Heart right ventricle (tissue), 16 donors: ENCODE data around the gene MAPKAP1. TPM values are rescaled to one million over a fixed set of nuclear protein-coding genes. Genes with fewer than 3 reads are reported as not detected.

ENCODE experiments used
- ATAC-seq, 8 donors: fragments of 200-7000 bp; cut with Tn5 transposase; one replicate each; pipeline ENCODE4 v1.9.1; 2020; ENCODE audit warnings: mild to moderate bottlenecking in 8 of 8, moderate library complexity in 8 of 8, moderate number of reproducible peaks in 1 of 8
- DNase-seq, 2 donors: peaks; one replicate each; pipeline ENCODE4 v3.0.0-alpha.2; 2020
- H3K27ac ChIP-seq, 10 donors: fragments of 200-600 bp; sonication (generic) in 2 of 10; one replicate each; pipeline versions ENCODE4 v1.5.0 to v1.8.0; 2020 to 2022; ENCODE audit warnings: mild to moderate bottlenecking in 3 of 10
- H3K27me3 ChIP-seq, 7 donors: fragments of 200-600 bp; one replicate each; pipeline ENCODE4 v1.8.0; 2021 to 2022; ENCODE audit warnings: mild to moderate bottlenecking in 2 of 7
- H3K36me3 ChIP-seq, 9 donors: fragments of 200-600 bp; sonication (generic) in 1 of 9; one replicate each; pipeline versions ENCODE4 v1.5.0 to v1.8.0; 2020 to 2022; ENCODE audit warnings: mild to moderate bottlenecking in 2 of 9
- H3K4me1 ChIP-seq, 9 donors: fragments of 200-600 bp; sonication (generic) in 1 of 9; one replicate each; pipeline versions ENCODE4 v1.5.0 to v1.8.0; 2020 to 2022; ENCODE audit warnings: mild to moderate bottlenecking in 4 of 9
- H3K4me3 ChIP-seq, 10 donors: fragments of 200-600 bp; sonication (generic) in 2 of 10; one replicate each; pipeline versions ENCODE4 v1.5.0 to v1.8.0; 2020 to 2022; ENCODE audit warnings: mild to moderate bottlenecking in 7 of 10, moderate library complexity in 2 of 10
- H3K9me3 ChIP-seq, 11 donors: fragments of 200-600 bp in 10 of 11; sonication (generic) in 2 of 11; one replicate each; pipeline versions ENCODE4 v1.5.0 to v1.8.0; 2013 to 2022; ENCODE audit warnings: mild to moderate bottlenecking in 2 of 11, control low read depth in 1 of 11, moderate library complexity in 1 of 11
- CTCF ChIP-seq, 9 donors: fragments of 200-600 bp; sonication (generic) in 2 of 9; IDR thresholded peaks; one replicate each; pipeline versions ENCODE4 v1.5.0 to v1.8.0; 2021 to 2022; ENCODE audit warnings: antibody characterized with exemption in 9 of 9, mild to moderate bottlenecking in 5 of 9, moderate library complexity in 1 of 9
- WGBS, 2 donors: extraction: QIAGEN DNeasy Blood & Tissue Kit; methylation state at CpG; one replicate each; pipeline ENCODE4 v1.1.7; 2013; ENCODE audit warnings: inconsistent platforms in 1 of 2; 5-methylcytosine and 5-hydroxymethylcytosine counted together
- intact Hi-C, 10 donors: fragments of 100-400 bp; cut with DNase I; formaldehyde crosslinking; loops; one replicate each; pipeline versions ENCODE4 v1.11.1 to v1.14.2; 2022
- polyA plus RNA-seq, 2 donors: library from polyadenylated mRNA; stranded (reverse); fragments of 200-250 nt; gene quantifications; one replicate each; pipeline ENCODE4 v1.2.3, GENCODE V29; 2013
- total RNA-seq, 10 donors: library from RNA; stranded (reverse); fragmentation: NEBNext Ultra II Directional in 3 of 10; extraction: Animal tissue kit (Norgen Biotek cat#: 25700) in 3 of 10; gene quantifications; one replicate each; pipeline versions ENCODE4 v1.2.1 to v1.2.4, GENCODE V29; 2021 to 2023
- donor health status: Arrhythmogenic right ventricular cardiomyopathy.
- donor health status: ischemic (EF 13 %, LVEDD 7.1; RV severe dilation, severe dysfunction).
- donor health status: healthy with polysubstance abuse.
- donor health status: DM: no; HTN: yes; CAD: no.
- donor health status: DM: no; HTN: no; CAD: no.
- donor health status: ischemic (EF 25% LVEDD 6.9; RV normal size, moderate dysfunction).
- donor health status: ischemic (EF 25% LVEDD 5.7; RV mildly dilated, moderate dysfunction).
- donor health status: healthy.
- donor health status: DM: yes; HTN: yes; CAD: no.
- donor health status: Ischemic cardiomyopathy.
- donor health status: ischemic (EF 35%, LVEDD 5.7; RV mildly dilated, moderate dysfunction).
- donor health status: nonischemic (EF 11% LVEDD 7.7; RV severe dilation, severe dysfunction).
- donor health status: DM: yes; HTN: yes; CAD: no.
- donor health status: PGD.
- donor health status: ischemic (EF 29% LVEDD 5.4; RV normal size, mild dysfunction).
- donor health status: nonischemic (EF 23%, LVEDD 6.1; RV moderate dilation, normal function).

The MAPKAP1 gene
- total and polyA plus RNA-seq, 12 donors: 102 to 143 (median 116) TPM

GRCh38 chr9:125679597-125680189 is 27.3 kb downstream of the MAPKAP1 start:
- 73 to 78% methylated on average over 8 of the region's 8 CpGs for WGBS, 2 donors
- intact Hi-C loops: no loop called here
- no peak for TF ChIP-seq CTCF (IDR thresholded peaks at IDR 0.05)
- H3K27me3 ChIP-seq: no peaks in the 10 kb centered on the region
- no peak overlapping the region for H3K27ac ChIP-seq
- H3K9me3 ChIP-seq: no peaks in the 10 kb centered on the region
- H3K4me1 ChIP-seq: peaks cover 0 to 27% (median 19%) of the 10 kb centered on the region in 9 donors
- ATAC-seq: no peak
- no peak overlapping the region for H3K4me3 ChIP-seq
- DNase-seq: no peak
- H3K36me3 ChIP-seq: peaks cover 0 to 1% (median 0%) of the 10 kb centered on the region in 9 donors

GRCh38 chr9:125674981-125675973 is 31.7 kb downstream of the MAPKAP1 start:
- peak in 5 of 8 donors; percentile 63 to 95 (median 84) for ATAC-seq
- Histone ChIP-seq H3K4me1 (peaks cover 0 to 31% (median 18%) of the 10 kb centered on the region in 9 donors), H3K27me3 (no peaks in the 10 kb centered on the region), H3K4me3 (no peak overlapping the region), H3K9me3 (no peaks in the 10 kb centered on the region), H3K27ac (peak overlapping the region in 6 of 10 donors; percentile 28 to 70 (median 57)), H3K36me3 (peaks cover 0 to 13% (median 0%) of the 10 kb centered on the region in 9 donors)
- DNase-seq: no peak
- 52 to 55% methylated on average over 3 of the region's 3 CpGs for WGBS, 2 donors
- no peak for TF ChIP-seq CTCF (IDR thresholded peaks at IDR 0.05)
- intact Hi-C loops: no loop called here

- peaks cover 0 to 35% (median 0%) of the 10 kb centered on the region in 9 donors for H3K36me3 ChIP-seq
- H3K27ac ChIP-seq: no peak overlapping the region
- no peak for TF ChIP-seq CTCF (IDR thresholded peaks at IDR 0.05)
- DNase-seq: no peak
- H3K4me1 ChIP-seq: peaks cover 0 to 24% (median 18%) of the 10 kb centered on the region in 9 donors
- no peak overlapping the region for H3K4me3 ChIP-seq
- 92 to 96% methylated on average over 3 of the region's 3 CpGs for WGBS, 2 donors
- ATAC-seq: no peak
- no peaks in the 10 kb centered on the region for H3K27me3 ChIP-seq
- intact Hi-C loops: no loop called here
- H3K9me3 ChIP-seq: no peaks in the 10 kb centered on the region
Observed at GRCh38 chr9:125672876-125673275, 34.1 kb downstream of the MAPKAP1 start.

GRCh38 chr9:125663127-125663526 is 43.9 kb downstream of the MAPKAP1 start:
- no peaks in the 10 kb centered on the region for H3K27me3 ChIP-seq
- H3K4me1 ChIP-seq: peaks cover 0 to 12% (median 0%) of the 10 kb centered on the region in 9 donors
- no peak overlapping the region for H3K27ac ChIP-seq
- H3K4me3 ChIP-seq: no peak overlapping the region
- no peak for TF ChIP-seq CTCF (IDR thresholded peaks at IDR 0.05)
- 44 to 57% methylated on average over 3 of the region's 3 CpGs for WGBS, 2 donors
- peaks cover 0 to 36% (median 0%) of the 10 kb centered on the region in 9 donors for H3K36me3 ChIP-seq
- intact Hi-C loops: no loop called here
- H3K9me3 ChIP-seq: no peaks in the 10 kb centered on the region
- ATAC-seq (peak in 2 of 8 donors; percentile 17 to 31), DNase-seq (no peak)
